Adrenal gland (tissue), 12 donors: ENCODE data around the gene SYCN. TPM values are rescaled to one million over a fixed set of nuclear protein-coding genes. Genes with fewer than 3 reads are reported as not detected.

Source experiments
- DNase-seq, 7 donors: peaks; one replicate each; pipeline ENCODE4 v3.0.0-alpha.2; 2019 to 2020
- H3K27ac ChIP-seq, 5 donors: fragments of 200-600 bp; sonication (generic) in 4 of 5; 1 replicate in 3 of 5; 2 replicates in 2 of 5; pipeline versions ENCODE4 v1.5.1 to v1.8.0; 2016 to 2020; ENCODE audit warnings: mild to moderate bottlenecking in 1 of 5
- H3K27me3 ChIP-seq: fragments of 200-600 bp; 2 replicates; pipeline ENCODE4 v1.8.0; 2021
- H3K36me3 ChIP-seq, 2 donors: fragments of 200-600 bp; replicated peaks in 1 of 2; 1 replicate in 1 of 2; 2 replicates in 1 of 2; pipeline versions ENCODE4 v1.5.1 to v1.8.0; 2018 to 2022
- H3K4me1 ChIP-seq, 2 donors: fragments of 200-600 bp; replicated peaks in 1 of 2; 1 replicate in 1 of 2; 2 replicates in 1 of 2; pipeline versions ENCODE4 v1.5.1 to v1.8.0; 2018 to 2021
- H3K4me3 ChIP-seq, 4 donors: fragments of 200-600 bp; sonication (generic) in 3 of 4; one replicate each; pipeline ENCODE4 v1.5.1; 2016 to 2018
- H3K9me3 ChIP-seq, 3 donors: fragments of 200-600 bp; sonication (generic) in 1 of 3; replicated peaks in 1 of 3; 1 replicate in 2 of 3; 2 replicates in 1 of 3; pipeline versions ENCODE4 v1.5.1 to v1.8.0; 2016 to 2021
- POLR2A ChIP-seq, 2 donors: fragments of 450-650 bp; IDR thresholded peaks; one replicate each; pipeline ENCODE4 v1.6.1; 2017; ENCODE audit warnings: antibody characterized with exemption in 2 of 2, mild to moderate bottlenecking in 2 of 2, moderate library complexity in 1 of 2
- WGBS, 4 donors: extraction: QIAGEN DNeasy Blood & Tissue Kit in 2 of 4; methylation state at CpG; one replicate each; pipeline versions ENCODE4 v1.1.5 to v1.1.7; 2013 to 2017; 5-methylcytosine and 5-hydroxymethylcytosine counted together
- intact Hi-C, 2 donors: fragments of 100-400 bp; cut with DNase I; formaldehyde crosslinking; loops; one replicate each; pipeline versions ENCODE4 v1.14.1 to v1.15.0; 2022 to 2023
- polyA plus RNA-seq, 3 donors: library from polyadenylated mRNA; stranded (reverse); fragments of 200-250 nt in 2 of 3; fragments of 350-450 nt in 1 of 3; fragmentation: Illumina TruSeq in 1 of 3; extraction: RNeasy Lipid Tissue Mini Kit (QIAGEN cat#74804) in 1 of 3; gene quantifications; one replicate each; pipeline ENCODE4 v1.2.3, GENCODE V29; 2013 to 2014
- total RNA-seq, 9 donors: library from RNA; depleted of rRNA in 4 of 9; stranded (reverse); fragments of >200 nt in 4 of 9; fragments of 120-200 nt in 1 of 9; fragmentation: NEBNext Ultra II Directional in 1 of 9; extraction: Animal tissue kit (Norgen Biotek cat#: 25700) in 1 of 9; gene quantifications; one replicate each; pipeline versions ENCODE4 v1.1.0 to v1.2.4, GENCODE V29; 2013 to 2023
- TF ChIP-seq, protein P1 (sequence below), 6 experiments: fragments of 450-650 bp in 4 of 6; fragments of 200-600 bp in 2 of 6; sonication (generic) in 1 of 6; IDR thresholded peaks; 1 replicate in 5 of 6; 2 replicates in 1 of 6; pipeline versions ENCODE4 v1.5.1 to v1.8.0; 2016 to 2021; ENCODE audit warnings: antibody characterized with exemption in 6 of 6, mild to moderate bottlenecking in 2 of 6, moderate library complexity in 1 of 6
- donor health status: healthy with polysubstance abuse.
- donor health status: Bipolar disorder and iron deficiency.
- donor health status: DM: yes; HTN: yes; CAD: no.
- donor health status: DM: no; HTN: no; CAD: no.
- donor health status: DM: no; HTN: no; CAD: no.
- donor health status: DM: yes; HTN: yes; CAD: no.

The SYCN gene
- total and polyA plus RNA-seq, 12 donors = 0.43 to 0.76 (median 0.67) TPM; not detected in 9

DNA sequence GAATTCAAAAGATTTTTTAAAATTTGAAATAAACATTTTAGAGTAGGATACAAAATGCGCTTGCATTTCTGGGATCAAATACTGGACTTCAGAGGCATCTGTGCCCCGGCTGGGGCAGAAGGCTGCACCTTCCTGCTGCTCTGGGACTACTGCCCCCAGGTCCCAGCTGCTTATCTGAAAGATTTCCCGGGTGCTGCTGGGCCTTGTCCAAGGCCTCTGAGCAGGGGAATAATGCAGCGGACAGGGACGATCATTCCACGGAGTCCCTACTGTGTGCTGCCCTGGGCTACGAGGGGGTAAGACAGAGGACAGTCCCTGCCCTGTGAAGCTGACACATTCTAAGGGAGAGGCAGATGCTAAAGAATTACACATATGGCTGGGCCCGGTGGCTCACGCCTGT, 40.4 kb downstream of the SYCN start:
- Histone ChIP-seq H3K4me3 (no peak overlapping the region), H3K27ac (no peak overlapping the region), H3K27me3 (no peaks in the 10 kb centered on the region), H3K4me1 (peaks cover 24 to 34% of the 10 kb centered on the region in 2 donors), H3K9me3 (no peaks in the 10 kb centered on the region), H3K36me3 (no peaks in the 10 kb centered on the region)
- intact Hi-C loops = no loop called here
- 71 to 79% (median 77%) methylated on average over 5 to 9 of the region's 9 CpGs for WGBS, 4 donors
- DNase-seq = no peak
- TF ChIP-seq POLR2A (IDR thresholded peaks at IDR 0.05) = no peak
- TF ChIP-seq, protein P1, sequence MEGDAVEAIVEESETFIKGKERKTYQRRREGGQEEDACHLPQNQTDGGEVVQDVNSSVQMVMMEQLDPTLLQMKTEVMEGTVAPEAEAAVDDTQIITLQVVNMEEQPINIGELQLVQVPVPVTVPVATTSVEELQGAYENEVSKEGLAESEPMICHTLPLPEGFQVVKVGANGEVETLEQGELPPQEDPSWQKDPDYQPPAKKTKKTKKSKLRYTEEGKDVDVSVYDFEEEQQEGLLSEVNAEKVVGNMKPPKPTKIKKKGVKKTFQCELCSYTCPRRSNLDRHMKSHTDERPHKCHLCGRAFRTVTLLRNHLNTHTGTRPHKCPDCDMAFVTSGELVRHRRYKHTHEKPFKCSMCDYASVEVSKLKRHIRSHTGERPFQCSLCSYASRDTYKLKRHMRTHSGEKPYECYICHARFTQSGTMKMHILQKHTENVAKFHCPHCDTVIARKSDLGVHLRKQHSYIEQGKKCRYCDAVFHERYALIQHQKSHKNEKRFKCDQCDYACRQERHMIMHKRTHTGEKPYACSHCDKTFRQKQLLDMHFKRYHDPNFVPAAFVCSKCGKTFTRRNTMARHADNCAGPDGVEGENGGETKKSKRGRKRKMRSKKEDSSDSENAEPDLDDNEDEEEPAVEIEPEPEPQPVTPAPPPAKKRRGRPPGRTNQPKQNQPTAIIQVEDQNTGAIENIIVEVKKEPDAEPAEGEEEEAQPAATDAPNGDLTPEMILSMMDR (IDR thresholded peaks at IDR 0.05) = no peak

DNA sequence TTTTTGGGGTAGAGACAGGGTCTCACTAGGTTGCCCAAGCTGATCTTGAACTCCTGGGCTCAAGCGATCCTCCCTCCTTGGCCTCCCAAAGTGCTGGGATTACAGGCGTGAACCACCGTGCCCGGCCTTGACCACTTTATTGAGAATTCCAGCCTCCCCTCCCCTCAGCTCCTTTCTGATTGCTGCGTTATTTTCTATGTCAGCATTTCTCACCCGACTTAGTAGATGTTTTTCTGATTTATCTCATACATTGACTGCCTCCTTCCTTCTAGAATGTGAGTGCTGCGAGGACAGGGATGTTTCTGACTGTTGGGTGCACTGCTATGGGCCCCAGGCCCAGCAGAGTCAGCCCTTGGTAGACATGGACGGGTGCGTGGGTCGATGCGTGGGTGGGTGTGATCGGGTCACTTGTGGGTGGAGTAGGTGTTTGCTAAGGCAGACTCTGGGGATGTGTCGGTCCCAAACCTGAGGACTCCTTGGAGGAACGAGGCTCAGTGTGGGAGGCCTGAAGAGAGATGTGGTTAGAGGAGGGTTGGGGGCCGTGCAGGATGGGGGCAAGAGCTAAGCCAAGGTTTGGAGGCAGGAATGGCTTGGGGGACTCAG, 41.5 kb downstream of the SYCN start:
- no peak for DNase-seq
- Histone ChIP-seq H3K27ac (no peak overlapping the region), H3K9me3 (no peaks in the 10 kb centered on the region), H3K4me3 (no peak overlapping the region), H3K27me3 (no peaks in the 10 kb centered on the region), H3K36me3 (no peaks in the 10 kb centered on the region), H3K4me1 (peaks cover 23 to 35% of the 10 kb centered on the region in 2 donors)
- WGBS, 4 donors = 82 to 88% (median 84%) methylated on average over 15 of the region's 15 CpGs
- TF ChIP-seq, protein P1 (IDR thresholded peaks at IDR 0.05) = no peak
- no peak for TF ChIP-seq POLR2A (IDR thresholded peaks at IDR 0.05)
- intact Hi-C loops = no loop called here

DNA sequence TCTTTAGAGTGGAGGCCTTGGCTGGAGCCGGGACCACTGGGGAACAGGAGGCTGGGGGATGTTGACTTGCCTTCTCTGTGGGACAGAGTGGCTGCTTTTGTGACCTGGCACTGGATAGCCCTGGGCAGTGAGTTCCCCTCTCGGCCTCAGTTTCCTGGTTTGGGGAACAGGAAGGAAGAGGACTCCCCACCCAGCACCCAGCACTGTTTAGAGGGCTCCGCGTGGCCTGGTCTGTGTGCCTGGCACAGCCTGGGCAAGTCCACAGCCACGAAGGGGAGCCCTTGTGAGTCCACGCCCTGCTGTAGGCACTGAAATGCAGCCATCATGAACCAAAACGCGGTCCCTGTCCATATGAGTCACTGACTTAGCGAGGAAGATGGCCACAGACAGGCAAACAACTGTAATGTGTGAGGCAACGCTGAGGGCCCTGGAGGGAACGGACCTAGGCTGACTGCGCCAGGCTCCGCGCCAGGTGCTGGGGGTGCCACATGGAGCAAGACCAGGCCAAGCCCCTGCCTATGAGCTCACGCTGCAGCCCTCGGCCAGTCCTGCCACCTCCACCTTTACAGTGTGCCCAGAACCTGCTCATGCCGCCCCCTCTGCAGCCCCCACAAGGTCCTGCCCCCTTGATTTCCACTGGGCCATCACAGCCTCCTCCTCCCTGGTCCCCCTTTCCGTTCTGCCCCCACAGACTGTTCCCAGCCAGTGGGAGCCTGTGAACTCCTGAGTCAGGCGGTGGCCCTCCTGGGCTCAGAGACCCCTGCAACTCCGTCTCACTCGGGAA, 43.0 kb downstream of the SYCN start:
- H3K4me3 ChIP-seq = no peak overlapping the region
- no peaks in the 10 kb centered on the region for H3K9me3 ChIP-seq
- no peaks in the 10 kb centered on the region for H3K27me3 ChIP-seq
- TF ChIP-seq, protein P1 (IDR thresholded peaks at IDR 0.05) = no peak
- no peak for TF ChIP-seq POLR2A (IDR thresholded peaks at IDR 0.05)
- peaks cover 11 to 34% of the 10 kb centered on the region in 2 donors for H3K4me1 ChIP-seq
- peak in 5 of 7 donors; percentile 41 to 64 (median 57) for DNase-seq
- no peaks in the 10 kb centered on the region for H3K36me3 ChIP-seq
- peak overlapping the region in 2 of 5 donors; percentile 58 to 62 for H3K27ac ChIP-seq
- 68 to 76% (median 72%) methylated on average over 11 to 21 of the region's 21 CpGs for WGBS, 4 donors
- intact Hi-C loops = no loop called here

DNA sequence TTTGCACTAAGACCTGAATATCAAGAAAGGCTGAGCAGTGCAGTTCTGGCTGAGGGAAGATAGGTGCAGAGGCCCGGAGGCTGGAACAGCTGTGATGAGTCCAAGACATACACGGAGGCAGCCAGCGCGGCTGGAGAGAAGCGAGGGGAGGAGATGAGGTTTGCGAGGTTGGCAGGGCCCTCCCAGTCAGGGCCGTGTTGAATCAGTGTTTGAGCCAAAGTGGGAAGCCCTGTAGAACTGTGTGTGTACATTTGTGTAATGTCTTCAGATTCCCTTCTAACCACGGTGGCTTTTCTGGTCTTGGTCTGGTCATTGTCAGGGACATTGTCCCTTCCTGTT, 43.6 kb downstream of the SYCN start:
- intact Hi-C loops = no loop called here
- WGBS, 4 donors = 20 to 30% (median 25%) methylated on average over 8 of the region's 8 CpGs
- TF ChIP-seq, protein P1 (IDR thresholded peaks at IDR 0.05) = no peak
- TF ChIP-seq POLR2A (IDR thresholded peaks at IDR 0.05) = no peak
- peaks cover 17 to 40% of the 10 kb centered on the region in 2 donors for H3K4me1 ChIP-seq
- no peaks in the 10 kb centered on the region for H3K36me3 ChIP-seq
- no peak overlapping the region for H3K4me3 ChIP-seq
- no peaks in the 10 kb centered on the region for H3K9me3 ChIP-seq
- DNase-seq = peak in 6 of 7 donors; percentile 50 to 69 (median 58)
- H3K27ac ChIP-seq = peak overlapping the region in 2 of 5 donors; percentile 58 to 62
- H3K27me3 ChIP-seq = no peaks in the 10 kb centered on the region
